ENCODE measurements around the gene POLK. TPM values are rescaled to one million over a fixed set of nuclear protein-coding genes. Genes with fewer than 3 reads are reported as not detected.
"Not testable (repeated sequence)": the region's sequence is repeated elsewhere in the genome, so short reads cannot be mapped to it uniquely, and the experiment has no call there.

POLK gene
- total RNA-seq, 1 experiment from 2014 or later = 34.9 TPM

DNA sequence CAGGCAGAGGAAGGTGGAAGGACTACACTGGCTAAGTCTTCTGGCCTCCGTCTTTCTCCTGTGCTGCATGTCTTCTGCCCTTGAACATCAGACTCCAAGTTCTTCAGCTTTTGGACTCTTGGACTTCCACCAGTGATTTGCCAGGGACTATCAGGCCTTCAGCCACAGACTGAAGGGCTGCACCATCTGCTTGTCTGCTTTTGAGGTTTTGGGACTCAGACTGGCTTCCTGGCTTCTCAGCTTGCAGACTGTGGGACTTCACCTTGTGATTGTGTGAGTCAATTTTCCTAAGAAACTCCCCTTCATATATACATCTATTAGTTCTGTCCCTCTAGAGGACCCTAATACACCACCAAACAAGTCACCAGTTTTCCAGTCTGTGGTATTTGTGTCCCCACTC lies 89.9 kb downstream of the POLK start:
- BruUV-seq (replicated peaks) = no TSS peak
- Mint-ChIP-seq H3K4me1 (ENCODE audit: low read depth, unreplicated experiment) (peaks cover 9% of the 10 kb centered on the region), H3K27me3 (ENCODE audit: unreplicated experiment) (no peaks in the 10 kb centered on the region), H3K36me3 (ENCODE audit: insufficient read depth, unreplicated experiment) (peaks cover 6% of the 10 kb centered on the region), H3K9me3 (ENCODE audit: low read depth, unreplicated experiment) (no peaks in the 10 kb centered on the region), H3K27ac (ENCODE audit: unreplicated experiment) (peak overlapping the region; percentile 37), H3K4me3 (ENCODE audit: low read depth, unreplicated experiment) (no peak overlapping the region)
- intact Hi-C loops (cut with micrococcal nuclease; ENCODE audit: unreplicated experiment) = no loop called here
- TF ChIP-seq, protein P1, sequence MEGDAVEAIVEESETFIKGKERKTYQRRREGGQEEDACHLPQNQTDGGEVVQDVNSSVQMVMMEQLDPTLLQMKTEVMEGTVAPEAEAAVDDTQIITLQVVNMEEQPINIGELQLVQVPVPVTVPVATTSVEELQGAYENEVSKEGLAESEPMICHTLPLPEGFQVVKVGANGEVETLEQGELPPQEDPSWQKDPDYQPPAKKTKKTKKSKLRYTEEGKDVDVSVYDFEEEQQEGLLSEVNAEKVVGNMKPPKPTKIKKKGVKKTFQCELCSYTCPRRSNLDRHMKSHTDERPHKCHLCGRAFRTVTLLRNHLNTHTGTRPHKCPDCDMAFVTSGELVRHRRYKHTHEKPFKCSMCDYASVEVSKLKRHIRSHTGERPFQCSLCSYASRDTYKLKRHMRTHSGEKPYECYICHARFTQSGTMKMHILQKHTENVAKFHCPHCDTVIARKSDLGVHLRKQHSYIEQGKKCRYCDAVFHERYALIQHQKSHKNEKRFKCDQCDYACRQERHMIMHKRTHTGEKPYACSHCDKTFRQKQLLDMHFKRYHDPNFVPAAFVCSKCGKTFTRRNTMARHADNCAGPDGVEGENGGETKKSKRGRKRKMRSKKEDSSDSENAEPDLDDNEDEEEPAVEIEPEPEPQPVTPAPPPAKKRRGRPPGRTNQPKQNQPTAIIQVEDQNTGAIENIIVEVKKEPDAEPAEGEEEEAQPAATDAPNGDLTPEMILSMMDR (IDR thresholded peaks at IDR 0.05; ENCODE audit: unreplicated experiment) = no peak
- DNase-seq = no peak
- CTCF ChIA-PET = interaction anchor here (1.0 kb wide), 1 partner anchor 79 kb away, joined by 4 read pairs; no protein-coding TSS in a partner anchor

DNA sequence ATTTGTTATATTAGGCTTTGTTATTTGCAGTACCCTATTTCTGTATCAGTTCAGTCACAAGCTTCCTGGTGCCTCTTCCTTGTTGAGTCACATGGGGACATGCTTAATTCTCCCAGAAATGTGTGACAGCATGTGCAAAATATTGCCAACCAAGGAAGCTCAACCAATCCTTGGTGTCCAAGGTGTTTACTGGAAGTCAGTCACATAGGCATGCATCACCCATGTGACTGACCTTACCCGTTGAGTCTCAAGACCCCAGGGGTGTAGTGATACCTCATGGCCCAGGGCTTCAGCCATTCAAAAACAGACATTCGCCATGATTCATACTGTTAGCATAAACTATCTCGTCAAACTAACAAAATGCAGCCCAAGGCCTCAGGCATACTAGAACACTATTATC lies 90.3 kb downstream of the POLK start:
- peak; percentile 29 for DNase-seq

DNA sequence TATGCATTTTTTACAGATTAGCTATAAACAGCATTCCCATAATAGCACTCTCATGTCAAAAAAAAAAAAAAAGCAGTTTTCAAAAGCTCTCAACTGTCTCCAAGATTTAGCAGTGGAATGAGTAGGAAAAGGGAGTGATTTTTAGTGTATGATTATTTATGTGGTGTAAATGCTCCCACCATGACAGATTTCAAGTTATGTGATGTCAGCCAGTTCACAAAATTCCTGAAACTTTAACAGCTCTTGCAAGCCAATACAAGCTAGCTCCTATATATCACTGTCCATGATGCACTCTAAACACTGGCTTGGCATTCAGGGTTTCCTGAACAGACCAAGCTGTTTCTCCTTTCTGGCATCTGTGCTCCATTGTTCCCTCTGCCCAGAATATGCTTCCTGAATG lies 91.7 kb downstream of the POLK start:
- BruUV-seq (replicated peaks) = no TSS peak
- no peaks in the 10 kb centered on the region for H3K27me3 Mint-ChIP-seq (ENCODE audit: unreplicated experiment)
- no peak overlapping the region for H3K4me3 Mint-ChIP-seq (ENCODE audit: low read depth, unreplicated experiment)
- no peaks in the 10 kb centered on the region for H3K9me3 Mint-ChIP-seq (ENCODE audit: low read depth, unreplicated experiment)
- TF ChIP-seq, protein P1 (IDR thresholded peaks at IDR 0.05; ENCODE audit: unreplicated experiment) = no peak
- H3K4me1 Mint-ChIP-seq (ENCODE audit: low read depth, unreplicated experiment) = peaks cover 9% of the 10 kb centered on the region
- intact Hi-C loops (cut with micrococcal nuclease; ENCODE audit: unreplicated experiment) = no loop called here
- no peak for DNase-seq
- H3K27ac Mint-ChIP-seq (ENCODE audit: unreplicated experiment) = no peak overlapping the region
- CTCF ChIA-PET = interaction anchor here (0.7 kb wide), 1 partner anchor 545 kb away, joined by 3 read pairs; no protein-coding TSS in a partner anchor
- H3K36me3 Mint-ChIP-seq (ENCODE audit: insufficient read depth, unreplicated experiment) = peaks cover 6% of the 10 kb centered on the region

More for the DNA sequence above, 90.3 kb downstream of the POLK start:
- Mint-ChIP-seq H3K27me3 (ENCODE audit: unreplicated experiment) (no peaks in the 10 kb centered on the region), H3K27ac (ENCODE audit: unreplicated experiment) (peak overlapping the region; percentile 37), H3K4me1 (ENCODE audit: low read depth, unreplicated experiment) (peaks cover 9% of the 10 kb centered on the region), H3K4me3 (ENCODE audit: low read depth, unreplicated experiment) (no peak overlapping the region), H3K36me3 (ENCODE audit: insufficient read depth, unreplicated experiment) (peaks cover 6% of the 10 kb centered on the region), H3K9me3 (ENCODE audit: low read depth, unreplicated experiment) (no peaks in the 10 kb centered on the region)
- CTCF ChIA-PET = interaction anchor here (1.0 kb wide), 1 partner anchor 79 kb away, joined by 4 read pairs; no protein-coding TSS in a partner anchor
- TF ChIP-seq, protein P1 (IDR thresholded peaks at IDR 0.05; ENCODE audit: unreplicated experiment) = no peak
- no TSS peak for BruUV-seq (replicated peaks)
- intact Hi-C loops (cut with micrococcal nuclease; ENCODE audit: unreplicated experiment) = no loop called here

DNA sequence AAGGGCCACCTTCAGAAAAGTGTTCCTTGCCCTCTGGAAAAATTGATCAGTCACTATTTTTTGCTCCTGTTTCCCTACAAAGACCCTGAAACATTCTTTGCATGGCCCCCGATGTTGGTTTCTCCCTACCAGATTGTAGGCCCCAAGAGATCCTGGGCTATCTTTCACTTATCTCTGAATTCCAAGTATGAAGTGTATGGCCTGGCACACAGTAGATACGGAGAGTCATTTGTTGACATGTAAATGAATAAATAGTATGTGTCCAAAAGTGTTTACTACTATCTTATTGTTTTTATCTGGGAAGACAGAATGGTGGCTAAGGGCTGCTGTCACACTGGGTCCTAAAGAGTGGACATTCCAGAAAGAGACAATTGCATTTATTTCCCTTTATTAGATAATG lies 92.1 kb downstream of the POLK start:
- Mint-ChIP-seq H3K4me3 (ENCODE audit: low read depth, unreplicated experiment) (no peak overlapping the region), H3K4me1 (ENCODE audit: low read depth, unreplicated experiment) (peaks cover 9% of the 10 kb centered on the region), H3K9me3 (ENCODE audit: low read depth, unreplicated experiment) (no peaks in the 10 kb centered on the region), H3K36me3 (ENCODE audit: insufficient read depth, unreplicated experiment) (peaks cover 6% of the 10 kb centered on the region), H3K27ac (ENCODE audit: unreplicated experiment) (no peak overlapping the region), H3K27me3 (ENCODE audit: unreplicated experiment) (no peaks in the 10 kb centered on the region)
- CTCF ChIA-PET = interaction anchor here (0.7 kb wide), 1 partner anchor 545 kb away, joined by 3 read pairs; no protein-coding TSS in a partner anchor
- no TSS peak for BruUV-seq (replicated peaks)
- intact Hi-C loops (cut with micrococcal nuclease; ENCODE audit: unreplicated experiment) = no loop called here
- TF ChIP-seq, protein P1 (IDR thresholded peaks at IDR 0.05; ENCODE audit: unreplicated experiment) = no peak
- DNase-seq = no peak

DNA sequence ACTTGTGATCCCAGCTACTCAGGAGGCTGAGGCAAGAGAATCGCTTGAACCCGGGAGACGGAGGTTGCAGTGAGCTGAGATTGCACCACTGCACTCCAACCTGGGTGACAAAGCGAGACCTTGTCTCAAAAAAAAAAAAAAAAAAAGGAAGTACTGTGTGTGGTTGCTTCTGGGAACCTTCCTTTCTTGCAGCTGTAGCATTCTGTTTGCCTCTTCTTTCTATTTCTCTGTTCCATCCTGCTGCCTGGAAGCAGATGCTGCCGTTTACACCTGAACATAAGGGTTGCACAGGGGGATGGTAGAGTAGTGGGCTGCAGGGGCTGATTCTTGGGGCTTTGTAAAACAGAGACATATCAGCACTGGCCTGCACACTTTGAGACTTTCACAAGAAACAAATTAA lies 95.7 kb downstream of the POLK start:
- intact Hi-C loops (cut with micrococcal nuclease; ENCODE audit: unreplicated experiment); H3K27ac Mint-ChIP-seq (ENCODE audit: unreplicated experiment); DNase-seq; BruUV-seq (replicated peaks); H3K9me3 Mint-ChIP-seq (ENCODE audit: low read depth, unreplicated experiment); H3K4me1 Mint-ChIP-seq (ENCODE audit: low read depth, unreplicated experiment); H3K27me3 Mint-ChIP-seq (ENCODE audit: unreplicated experiment); H3K4me3 Mint-ChIP-seq (ENCODE audit: low read depth, unreplicated experiment): not testable (repeated sequence)
- peaks cover 14% of the 10 kb centered on the region for H3K36me3 Mint-ChIP-seq (ENCODE audit: insufficient read depth, unreplicated experiment)
- CTCF ChIA-PET = interaction anchor here (1.5 kb wide), 1 partner anchor 15 kb away, joined by 3 read pairs; no protein-coding TSS in a partner anchor

Measured in Calu3 (cell line).